Ishikawa (cell line): Measurements from ENCODE around the gene GPR52.

Experiments used
- CEBPB ChIP-seq: IDR thresholded peaks from 2 replicates; pipeline ENCODE4 v1.6.1; 2012
- CREB1 ChIP-seq: IDR thresholded peaks from 2 replicates; pipeline ENCODE4 v1.6.1; 2012; ENCODE audit warnings: low read depth
- EGR1 ChIP-seq: IDR thresholded peaks from 2 replicates; pipeline ENCODE4 v1.6.1; 2012
- EP300 ChIP-seq: IDR thresholded peaks from 2 replicates; pipeline ENCODE4 v1.6.1; 2012; ENCODE audit warnings: borderline replicate concordance
- FOXM1 ChIP-seq: IDR thresholded peaks from 2 replicates; pipeline ENCODE4 v1.6.1; 2012; ENCODE audit warnings: low read depth, borderline replicate concordance
- NFIC ChIP-seq: IDR thresholded peaks from 2 replicates; pipeline ENCODE4 v1.6.1; 2012
- RAD21 ChIP-seq: IDR thresholded peaks from 2 replicates; pipeline ENCODE4 v1.6.1; 2012; ENCODE audit warnings: low read depth
- TAF1 ChIP-seq: IDR thresholded peaks from 2 replicates; pipeline ENCODE4 v1.6.1; 2012; ENCODE audit warnings: low read depth, mild to moderate bottlenecking
- TCF12 ChIP-seq: IDR thresholded peaks from 2 replicates; pipeline ENCODE4 v1.6.1; 2012; ENCODE audit warnings: low read depth
- TEAD4 ChIP-seq: IDR thresholded peaks from 2 replicates; pipeline ENCODE4 v1.6.1; 2012
- YY1 ChIP-seq: IDR thresholded peaks from 2 replicates; pipeline ENCODE4 v1.6.1; 2012; ENCODE audit warnings: low read depth
- ZBTB7A ChIP-seq: IDR thresholded peaks from 2 replicates; pipeline ENCODE4 v1.6.1; 2012; ENCODE audit warnings: low read depth
- TF ChIP-seq, protein P1 (sequence below): IDR thresholded peaks from 2 replicates; pipeline ENCODE4 v1.6.1; 2012; ENCODE audit warnings: low read depth, mild to moderate bottlenecking
- TF ChIP-seq, protein P2 (sequence below): IDR thresholded peaks from 2 replicates; pipeline ENCODE4 v1.6.1; 2012
- TF ChIP-seq, protein P3 (sequence below): IDR thresholded peaks from 2 replicates; pipeline ENCODE4 v1.6.1; 2012

The GPR52 gene, protein sequence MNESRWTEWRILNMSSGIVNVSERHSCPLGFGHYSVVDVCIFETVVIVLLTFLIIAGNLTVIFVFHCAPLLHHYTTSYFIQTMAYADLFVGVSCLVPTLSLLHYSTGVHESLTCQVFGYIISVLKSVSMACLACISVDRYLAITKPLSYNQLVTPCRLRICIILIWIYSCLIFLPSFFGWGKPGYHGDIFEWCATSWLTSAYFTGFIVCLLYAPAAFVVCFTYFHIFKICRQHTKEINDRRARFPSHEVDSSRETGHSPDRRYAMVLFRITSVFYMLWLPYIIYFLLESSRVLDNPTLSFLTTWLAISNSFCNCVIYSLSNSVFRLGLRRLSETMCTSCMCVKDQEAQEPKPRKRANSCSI

DNA sequence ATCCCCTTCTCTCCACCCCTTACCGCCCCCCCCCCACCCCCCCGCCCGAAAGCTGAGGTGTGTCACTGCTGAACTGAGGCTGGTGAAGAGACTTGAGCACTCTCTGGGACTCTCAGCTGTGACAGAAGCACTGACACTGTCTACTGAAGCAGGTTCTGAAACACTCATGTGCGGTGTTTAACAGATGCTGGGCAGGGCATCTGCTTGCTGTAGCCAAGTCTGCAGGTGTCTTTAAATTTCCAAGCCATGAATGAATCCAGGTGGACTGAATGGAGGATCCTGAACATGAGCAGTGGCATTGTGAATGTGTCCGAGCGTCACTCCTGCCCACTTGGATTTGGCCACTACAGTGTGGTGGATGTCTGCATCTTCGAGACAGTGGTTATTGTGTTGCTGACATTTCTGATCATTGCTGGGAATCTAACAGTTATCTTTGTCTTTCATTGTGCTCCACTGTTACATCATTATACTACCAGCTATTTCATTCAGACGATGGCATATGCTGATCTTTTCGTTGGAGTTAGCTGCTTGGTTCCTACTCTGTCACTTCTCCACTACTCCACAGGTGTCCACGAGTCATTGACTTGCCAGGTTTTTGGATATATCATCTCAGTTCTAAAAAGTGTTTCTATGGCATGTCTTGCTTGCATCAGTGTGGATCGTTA lies at the start of gene GPR52:
Gene GPR52, plus strand, starts transcription at position 99 of the 665 bp plus-strand sequence. Its CDS starts 148 bp downstream, at position 247.
- TF ChIP-seq TCF12, result no peak
- TF ChIP-seq CREB1, result no peak
- TF ChIP-seq ZBTB7A, result no peak
- TF ChIP-seq RAD21, result no peak
- no peak for TF ChIP-seq EP300
- no peak for TF ChIP-seq FOXM1
- TF ChIP-seq, protein P1, sequence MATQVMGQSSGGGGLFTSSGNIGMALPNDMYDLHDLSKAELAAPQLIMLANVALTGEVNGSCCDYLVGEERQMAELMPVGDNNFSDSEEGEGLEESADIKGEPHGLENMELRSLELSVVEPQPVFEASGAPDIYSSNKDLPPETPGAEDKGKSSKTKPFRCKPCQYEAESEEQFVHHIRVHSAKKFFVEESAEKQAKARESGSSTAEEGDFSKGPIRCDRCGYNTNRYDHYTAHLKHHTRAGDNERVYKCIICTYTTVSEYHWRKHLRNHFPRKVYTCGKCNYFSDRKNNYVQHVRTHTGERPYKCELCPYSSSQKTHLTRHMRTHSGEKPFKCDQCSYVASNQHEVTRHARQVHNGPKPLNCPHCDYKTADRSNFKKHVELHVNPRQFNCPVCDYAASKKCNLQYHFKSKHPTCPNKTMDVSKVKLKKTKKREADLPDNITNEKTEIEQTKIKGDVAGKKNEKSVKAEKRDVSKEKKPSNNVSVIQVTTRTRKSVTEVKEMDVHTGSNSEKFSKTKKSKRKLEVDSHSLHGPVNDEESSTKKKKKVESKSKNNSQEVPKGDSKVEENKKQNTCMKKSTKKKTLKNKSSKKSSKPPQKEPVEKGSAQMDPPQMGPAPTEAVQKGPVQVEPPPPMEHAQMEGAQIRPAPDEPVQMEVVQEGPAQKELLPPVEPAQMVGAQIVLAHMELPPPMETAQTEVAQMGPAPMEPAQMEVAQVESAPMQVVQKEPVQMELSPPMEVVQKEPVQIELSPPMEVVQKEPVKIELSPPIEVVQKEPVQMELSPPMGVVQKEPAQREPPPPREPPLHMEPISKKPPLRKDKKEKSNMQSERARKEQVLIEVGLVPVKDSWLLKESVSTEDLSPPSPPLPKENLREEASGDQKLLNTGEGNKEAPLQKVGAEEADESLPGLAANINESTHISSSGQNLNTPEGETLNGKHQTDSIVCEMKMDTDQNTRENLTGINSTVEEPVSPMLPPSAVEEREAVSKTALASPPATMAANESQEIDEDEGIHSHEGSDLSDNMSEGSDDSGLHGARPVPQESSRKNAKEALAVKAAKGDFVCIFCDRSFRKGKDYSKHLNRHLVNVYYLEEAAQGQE, result no peak
- TF ChIP-seq NFIC, result no peak
- TF ChIP-seq TAF1, result no peak
- TF ChIP-seq CEBPB, result no peak

DNA sequence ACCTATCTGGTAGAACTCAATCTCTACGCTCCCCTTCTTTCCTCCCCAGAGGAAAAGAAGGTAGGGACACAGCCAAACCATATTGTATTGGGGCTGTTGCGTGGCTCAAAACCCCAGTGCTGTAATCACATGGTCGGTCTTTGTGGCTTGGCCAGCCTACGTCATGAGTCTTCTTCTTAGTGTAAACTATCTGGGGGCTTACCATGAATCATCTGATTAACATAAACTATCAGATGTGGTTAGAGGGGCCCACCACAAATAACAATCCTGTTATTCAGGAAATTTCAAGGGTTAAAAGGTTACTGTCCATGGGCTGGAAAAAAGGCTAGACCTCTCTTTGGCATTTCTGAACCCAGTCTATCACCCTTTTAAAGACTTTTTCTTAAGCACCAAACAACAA lies 49.5 kb upstream of the GPR52 start:
- TF ChIP-seq, protein P1, result no peak
- TF ChIP-seq EP300 (no peak), RAD21 (no peak), EGR1 (no peak), CEBPB (no peak), TEAD4 (no peak), TCF12 (no peak), TAF1 (no peak)
- TF ChIP-seq, protein P2, sequence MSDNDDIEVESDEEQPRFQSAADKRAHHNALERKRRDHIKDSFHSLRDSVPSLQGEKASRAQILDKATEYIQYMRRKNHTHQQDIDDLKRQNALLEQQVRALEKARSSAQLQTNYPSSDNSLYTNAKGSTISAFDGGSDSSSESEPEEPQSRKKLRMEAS, result no peak
- TF ChIP-seq, protein P3, sequence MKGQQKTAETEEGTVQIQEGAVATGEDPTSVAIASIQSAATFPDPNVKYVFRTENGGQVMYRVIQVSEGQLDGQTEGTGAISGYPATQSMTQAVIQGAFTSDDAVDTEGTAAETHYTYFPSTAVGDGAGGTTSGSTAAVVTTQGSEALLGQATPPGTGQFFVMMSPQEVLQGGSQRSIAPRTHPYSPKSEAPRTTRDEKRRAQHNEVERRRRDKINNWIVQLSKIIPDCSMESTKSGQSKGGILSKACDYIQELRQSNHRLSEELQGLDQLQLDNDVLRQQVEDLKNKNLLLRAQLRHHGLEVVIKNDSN, result no peak

DNA sequence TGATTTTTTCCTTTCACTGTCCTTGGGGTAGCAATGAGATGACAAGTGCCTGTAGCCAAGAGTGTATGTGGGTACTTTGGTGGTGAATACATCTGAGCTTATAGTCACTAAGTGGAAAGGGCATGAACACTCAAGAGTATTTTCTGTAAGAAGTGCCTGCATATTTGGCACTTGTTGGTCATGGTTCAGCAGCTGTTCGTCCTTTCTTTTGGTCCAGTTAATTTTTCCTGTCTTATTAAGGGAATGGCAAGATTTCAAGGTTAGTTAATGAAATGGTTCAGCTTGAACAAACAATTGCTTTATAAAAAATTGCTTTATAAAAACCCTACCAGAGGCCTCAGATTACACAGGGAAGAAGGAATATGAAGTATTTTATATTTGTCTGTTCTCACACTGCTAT lies 48.6 kb upstream of the GPR52 start:
- TF ChIP-seq YY1 (no peak), FOXM1 (no peak), EP300 (no peak), NFIC (no peak), CEBPB (no peak), ZBTB7A (no peak), TAF1 (no peak), TEAD4 (no peak), TCF12 (no peak), RAD21 (no peak), EGR1 (no peak), CREB1 (no peak)
- TF ChIP-seq, protein P1, result no peak
- TF ChIP-seq, protein P3, result no peak
- TF ChIP-seq, protein P2, result no peak

DNA sequence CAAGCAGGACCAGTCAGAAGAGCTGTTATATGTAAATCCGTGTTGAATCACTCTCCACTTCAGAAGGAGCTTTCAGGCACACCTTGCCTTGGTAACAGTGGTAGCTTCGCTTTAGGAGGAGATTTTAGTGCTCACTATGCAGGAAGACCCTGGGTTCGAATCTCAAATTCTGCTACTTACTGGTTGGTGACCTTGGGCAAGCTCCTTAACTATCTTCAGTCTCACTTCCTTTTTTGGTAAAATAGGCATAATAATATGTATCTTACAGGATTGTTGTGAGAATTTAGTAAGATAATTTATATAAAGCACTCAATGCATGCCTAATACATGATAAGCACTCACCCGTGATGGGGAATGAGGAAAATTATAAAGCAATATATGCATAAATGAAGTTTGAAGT lies 46.7 kb upstream of the GPR52 start:
- no peak for TF ChIP-seq TCF12
- TF ChIP-seq, protein P2, result no peak
- no peak for TF ChIP-seq TEAD4
- no peak for TF ChIP-seq ZBTB7A
- TF ChIP-seq TAF1, result no peak
- no peak for TF ChIP-seq RAD21
- no peak for TF ChIP-seq NFIC
- TF ChIP-seq, protein P3, result no peak
- TF ChIP-seq CEBPB, result no peak
- no peak for TF ChIP-seq EGR1
- no peak for TF ChIP-seq EP300
- TF ChIP-seq CREB1, result no peak
- TF ChIP-seq, protein P1, result no peak
- TF ChIP-seq YY1, result no peak
- no peak for TF ChIP-seq FOXM1
